Hepatocyte (in vitro differentiated cells): Measurements from ENCODE around the gene MED6. TPM values are rescaled to one million over a fixed set of nuclear protein-coding genes. Genes with fewer than 3 reads are reported as not detected.

Source experiments
- DNase-seq: peaks from one replicate; pipeline ENCODE4 v3.0.0-alpha.2; 2016; ENCODE audit warnings: low spot score
- H2AFZ ChIP-seq: fragments of 200-600 bp; sonication (generic); 2 replicates; pipeline ENCODE4 v1.6.0; 2016; ENCODE audit warnings: antibody characterized with exemption, mild to moderate bottlenecking
- H3K27ac ChIP-seq: fragments of 200-600 bp; sonication (generic); 2 replicates; pipeline ENCODE4 v1.5.1; 2016; ENCODE audit warnings: mild to moderate bottlenecking
- H3K27me3 ChIP-seq: fragments of 200-600 bp; sonication (generic); 2 replicates; pipeline ENCODE4 v1.6.1; 2016
- H3K36me3 ChIP-seq: fragments of 200-600 bp; sonication (generic); replicated peaks from 2 replicates; pipeline ENCODE4 v1.5.1; 2016; ENCODE audit warnings: low read depth; ENCODE audit not compliant: insufficient read depth
- H3K4me1 ChIP-seq: fragments of 200-600 bp; sonication (generic); 2 replicates; pipeline ENCODE4 v1.5.1; 2016; ENCODE audit warnings: mild to moderate bottlenecking, moderate library complexity; ENCODE audit not compliant: insufficient read depth
- H3K4me2 ChIP-seq: fragments of 200-600 bp; sonication (generic); 2 replicates; pipeline ENCODE4 v1.6.0; 2016
- H3K4me3 ChIP-seq: fragments of 200-600 bp; sonication (generic); 2 replicates; pipeline ENCODE4 v1.5.1; 2016; ENCODE audit warnings: mild to moderate bottlenecking
- H3K79me2 ChIP-seq: fragments of 200-600 bp; sonication (generic); 2 replicates; pipeline ENCODE4 v1.6.0; 2017; ENCODE audit warnings: mild to moderate bottlenecking
- H3K9me2 ChIP-seq: fragments of 200-600 bp; sonication (generic); replicated peaks from 2 replicates; pipeline ENCODE4 v1.6.0; 2017; ENCODE audit warnings: mild to moderate bottlenecking; ENCODE audit not compliant: insufficient read depth
- H3K9me3 ChIP-seq: fragments of 200-600 bp; sonication (generic); 2 replicates; pipeline ENCODE4 v1.5.1; 2016; ENCODE audit warnings: low read depth, mild to moderate bottlenecking
- H4K20me1 ChIP-seq: fragments of 200-600 bp; sonication (generic); 2 replicates; pipeline ENCODE4 v1.6.0; 2016; ENCODE audit warnings: mild to moderate bottlenecking; ENCODE audit not compliant: insufficient read depth, poor library complexity, severe bottlenecking
- CTCF ChIP-seq: fragments of 200-600 bp; sonication (generic); IDR thresholded peaks from 2 replicates; pipeline ENCODE4 v1.5.1; 2016; ENCODE audit warnings: antibody characterized with exemption, mild to moderate bottlenecking; ENCODE audit not compliant: poor library complexity
- EZH2 ChIP-seq: fragments of 200-600 bp; sonication (generic); IDR thresholded peaks from 2 replicates; pipeline ENCODE4 v1.6.1; 2016; ENCODE audit warnings: antibody characterized with exemption, mild to moderate bottlenecking, borderline replicate concordance
- EZH2phosphoT487 ChIP-seq: fragments of 200-600 bp; sonication (generic); IDR thresholded peaks from one replicate; pipeline ENCODE4 v1.6.1; 2018; ENCODE audit warnings: antibody characterized with exemption, mild to moderate bottlenecking, low read depth, moderate library complexity; ENCODE audit not compliant: unreplicated experiment, severe bottlenecking
- whole genome bisulfite sequencing: methylation state at CpG from one replicate; pipeline ENCODE4 v1.1.6; 2016; ENCODE audit warnings: low lambda C conversion rate; ENCODE audit errors: missing lambda C conversion rate; 5-methylcytosine and 5-hydroxymethylcytosine counted together
- polyA plus RNA-seq: library from polyadenylated mRNA; unstranded; fragments of >200 nt; fragmentation: Nextera tagmentation; extraction: Ambion mirVana; gene quantifications from 2 replicates; pipeline ENCODE4 v1.2.1, GENCODE V29; 2016
- total RNA-seq: library from RNA; depleted of rRNA; stranded (reverse); fragments of >200 nt; gene quantifications from 2 replicates; pipeline ENCODE4 v1.2.3, GENCODE V29; 2014

The MED6 gene
- total and polyA plus RNA-seq, 2 experiments from 2014 or later = 41.1 to 44.3 TPM

GRCh38 chr14:70594461-70594860, 6.0 kb downstream of the MED6 start:
- H2AFZ ChIP-seq = no peak overlapping the region
- H3K79me2 ChIP-seq = peaks cover 57% of the 10 kb centered on the region
- 98% methylated on average over 9 of the region's 9 CpGs for WGBS
- no peak overlapping the region for H3K4me3 ChIP-seq
- H3K4me1 ChIP-seq = peaks cover 2% of the 10 kb centered on the region
- TF ChIP-seq CTCF = no peak
- TF ChIP-seq EZH2phosphoT487 = no peak
- no peak for TF ChIP-seq EZH2
- no peak overlapping the region for H3K4me2 ChIP-seq
- H3K27ac ChIP-seq = no peak overlapping the region
- H3K36me3 ChIP-seq = peaks cover 4% of the 10 kb centered on the region
- no peaks in the 10 kb centered on the region for H3K9me3 ChIP-seq
- no peaks in the 10 kb centered on the region for H3K9me2 ChIP-seq
- DNase-seq = no peak
- H4K20me1 ChIP-seq = peaks cover 22% of the 10 kb centered on the region
- no peaks in the 10 kb centered on the region for H3K27me3 ChIP-seq

GRCh38 chr14:70585231-70585630, 15.2 kb downstream of the MED6 start:
- Histone ChIP-seq H3K36me3 (no peaks in the 10 kb centered on the region), H3K27me3 (no peaks in the 10 kb centered on the region), H3K79me2 (no peaks in the 10 kb centered on the region), H3K9me2 (no peaks in the 10 kb centered on the region), H3K4me1 (no peaks in the 10 kb centered on the region), H3K9me3 (no peaks in the 10 kb centered on the region), H3K4me2 (no peak overlapping the region), H4K20me1 (no peaks in the 10 kb centered on the region), H3K27ac (no peak overlapping the region), H2AFZ (no peak overlapping the region), H3K4me3 (no peak overlapping the region)
- no peak for DNase-seq
- WGBS = 88% methylated on average over 3 of the region's 3 CpGs
- TF ChIP-seq EZH2phosphoT487 = no peak
- peak; percentile 22 for TF ChIP-seq CTCF

GRCh38 chr14:70576891-70577290, 23.6 kb downstream of the MED6 start:
- Histone ChIP-seq H3K9me3 (no peaks in the 10 kb centered on the region), H3K4me3 (no peak overlapping the region), H3K36me3 (peaks cover 4% of the 10 kb centered on the region), H3K9me2 (no peaks in the 10 kb centered on the region), H3K4me1 (no peaks in the 10 kb centered on the region), H3K79me2 (peaks cover 2% of the 10 kb centered on the region), H4K20me1 (no peaks in the 10 kb centered on the region), H2AFZ (no peak overlapping the region), H3K27me3 (no peaks in the 10 kb centered on the region), H3K4me2 (no peak overlapping the region), H3K27ac (no peak overlapping the region)
- TF ChIP-seq CTCF (no peak), EZH2 (no peak), EZH2phosphoT487 (no peak)
- 98% methylated on average over 2 of the region's 2 CpGs for WGBS
- no peak for DNase-seq

- H3K36me3 ChIP-seq = peaks cover 4% of the 10 kb centered on the region
- H3K27ac ChIP-seq = no peak overlapping the region
- no peaks in the 10 kb centered on the region for H3K9me3 ChIP-seq
- no peak for TF ChIP-seq EZH2
- no peak for TF ChIP-seq EZH2phosphoT487
- TF ChIP-seq CTCF = no peak
- no peaks in the 10 kb centered on the region for H4K20me1 ChIP-seq
- H3K4me2 ChIP-seq = no peak overlapping the region
- no peaks in the 10 kb centered on the region for H3K9me2 ChIP-seq
- peaks cover 2% of the 10 kb centered on the region for H3K79me2 ChIP-seq
- no peak overlapping the region for H3K4me3 ChIP-seq
- 100% methylated on average over 1 of the region's 1 CpG for WGBS
- DNase-seq = no peak
- H3K4me1 ChIP-seq = no peaks in the 10 kb centered on the region
- H2AFZ ChIP-seq = no peak overlapping the region
- no peaks in the 10 kb centered on the region for H3K27me3 ChIP-seq
Observed at GRCh38 chr14:70573050-70573449, 27.4 kb downstream of the MED6 start.
